ENCODE data around the gene ZSCAN25.
"Not testable (repeated sequence)": the region's sequence is repeated elsewhere in the genome, so short reads cannot be mapped to it uniquely, and the experiment has no call there.

ZSCAN25 gene

GRCh38 chr7:99651290-99651689 is 34.5 kb downstream of the ZSCAN25 start:
- no peak for DNase-seq

- DNase-seq, result no peak
These were observed 35.9 kb downstream of the ZSCAN25 start for GRCh38 chr7:99652671-99653070.

- not testable (repeated sequence) for DNase-seq
These were observed 36.5 kb downstream of the ZSCAN25 start for GRCh38 chr7:99653269-99653668.

- no peak for DNase-seq
These were observed 37.0 kb downstream of the ZSCAN25 start for GRCh38 chr7:99653754-99654153.

- DNase-seq, result not testable (repeated sequence)
These were observed 37.9 kb downstream of the ZSCAN25 start for GRCh38 chr7:99654626-99655025.

GRCh38 chr7:99657879-99658278 is 41.1 kb downstream of the ZSCAN25 start:
- not testable (repeated sequence) for DNase-seq

GRCh38 chr7:99665312-99666012 is 48.7 kb downstream of the ZSCAN25 start:
- DNase-seq, result no peak

GRCh38 chr7:99666013-99666395 is 49.3 kb downstream of the ZSCAN25 start:
- peak; percentile 1 for DNase-seq

GRCh38 chr7:99667179-99667578 is 50.4 kb downstream of the ZSCAN25 start:
- no peak for DNase-seq

GRCh38 chr7:99668541-99668940 is 51.8 kb downstream of the ZSCAN25 start:
- DNase-seq, result no peak

- DNase-seq, result no peak
These were observed 53.0 kb downstream of the ZSCAN25 start for GRCh38 chr7:99669782-99670181.

- no peak for DNase-seq
These were observed 55.8 kb downstream of the ZSCAN25 start for GRCh38 chr7:99672573-99672972.

- DNase-seq, result no peak
These were observed 58.4 kb downstream of the ZSCAN25 start for GRCh38 chr7:99674995-99675742.

GRCh38 chr7:99677013-99677647 is 60.4 kb downstream of the ZSCAN25 start:
- DNase-seq, result no peak

GRCh38 chr7:99677648-99678045 is 60.9 kb downstream of the ZSCAN25 start:
- DNase-seq, result no peak

GRCh38 chr7:99679032-99679399 is 62.3 kb downstream of the ZSCAN25 start:
- DNase-seq, result no peak

GRCh38 chr7:99679400-99680191 is 62.9 kb downstream of the ZSCAN25 start, which contains the start of gene CYP3A5:
CYP3A5 (minus strand) TSS chr7:99679996; CDS start chr7:99679896, 100 bp downstream.
- DNase-seq, result no peak

Data from KG1 (cell line).